Activated naive CD4-positive, alpha-beta T cell (primary cell): ENCODE measurements around the gene SCP2D1.
"Not testable (repeated sequence)": the region's sequence is repeated elsewhere in the genome, so short reads cannot be mapped to it uniquely, and the experiment has no call there.

Experiments used
- DNase-seq, 4 experiments: peaks; one replicate each; lab custom pipeline; 2025; lab: John Stamatoyannopoulos, UW

Gene SCP2D1

GRCh38 chr20:18813483-18813882, at the start of gene SCP2D1:
SCP2D1 (plus strand) TSS chr20:18813783; CDS start chr20:18813816, 33 bp downstream.
- no peak for DNase-seq

- no peak for DNase-seq
Observed at GRCh38 chr20:18767676-18768075, 45.9 kb upstream of the SCP2D1 start.

DNA sequence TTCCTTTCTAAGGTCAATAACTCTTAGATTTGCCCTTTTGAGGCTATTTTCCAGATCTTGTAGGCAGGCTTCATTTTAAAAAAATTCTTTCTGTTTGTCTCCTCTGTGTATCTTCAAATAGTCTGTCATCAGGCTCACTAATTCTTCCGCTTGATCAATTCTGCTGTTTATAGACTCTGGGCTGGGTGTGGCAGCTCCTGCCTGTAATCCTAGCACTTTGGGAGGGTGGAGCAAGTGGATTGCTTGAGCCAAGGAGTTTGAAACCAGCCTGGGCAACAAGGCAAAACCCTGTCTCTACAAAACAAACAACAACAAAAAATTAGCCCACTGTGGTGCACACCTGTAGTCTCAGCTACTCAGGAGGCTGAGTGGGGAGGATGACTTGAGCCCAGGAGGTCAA, 40.0 kb upstream of the SCP2D1 start:
- no peak for DNase-seq

- no peak for DNase-seq
Observed at GRCh38 chr20:18774207-18774606, 39.4 kb upstream of the SCP2D1 start.

- no peak for DNase-seq
Observed at GRCh38 chr20:18775633-18776032, 38.0 kb upstream of the SCP2D1 start.

- DNase-seq, result no peak
Observed at GRCh38 chr20:18778690-18779392, 34.7 kb upstream of the SCP2D1 start.

GRCh38 chr20:18780385-18781130, 33.0 kb upstream of the SCP2D1 start:
- no peak for DNase-seq

GRCh38 chr20:18781509-18781908, 32.1 kb upstream of the SCP2D1 start:
- no peak for DNase-seq

DNA sequence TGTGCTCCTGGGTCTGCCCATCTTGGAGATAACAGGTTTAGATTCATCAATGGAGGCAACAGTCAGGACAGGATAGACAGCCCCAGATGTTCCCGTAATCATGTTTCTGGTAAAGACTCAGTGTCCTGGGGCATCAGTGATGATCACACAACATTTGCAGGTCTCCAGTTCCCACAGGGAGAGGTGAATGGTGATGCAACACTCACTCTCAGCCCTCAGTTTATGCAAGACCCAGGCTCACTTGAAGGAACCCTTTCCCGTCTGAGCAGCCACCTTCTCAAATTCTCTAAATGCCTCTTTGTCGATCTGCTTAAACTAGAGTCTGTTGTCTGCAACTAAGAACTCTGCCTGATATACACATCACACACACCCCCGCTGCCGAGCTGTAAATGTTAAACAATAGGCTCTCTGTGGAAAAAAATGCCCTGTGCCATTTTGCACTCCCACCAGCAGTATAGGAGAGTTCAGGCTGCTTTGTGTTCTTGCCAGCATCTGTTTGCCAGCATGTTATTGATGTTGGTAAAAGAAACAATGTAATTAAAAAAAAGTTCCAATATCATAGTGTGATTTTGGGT, 30.1 kb upstream of the SCP2D1 start:
- DNase-seq, result no peak

DNA sequence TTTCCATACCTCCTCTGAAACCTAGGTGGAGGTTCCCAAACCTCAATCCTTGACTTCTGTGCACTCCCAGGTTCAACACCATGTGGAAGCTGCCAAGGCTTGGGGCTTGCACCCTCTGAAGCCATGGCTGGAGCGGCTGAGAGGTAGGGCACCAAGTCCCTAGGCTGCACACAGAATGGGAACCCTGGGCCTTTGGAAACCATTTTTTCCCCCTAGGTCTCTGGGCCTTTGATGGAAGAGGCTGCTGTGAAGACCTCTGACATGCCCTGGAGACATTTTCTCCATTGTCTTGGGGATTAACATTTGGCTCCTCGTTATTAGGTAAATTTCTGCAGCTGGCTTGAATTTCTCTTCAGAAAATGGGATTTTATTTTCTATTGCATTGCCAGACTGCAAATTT, 26.5 kb upstream of the SCP2D1 start:
- DNase-seq, result not testable (repeated sequence)

DNA sequence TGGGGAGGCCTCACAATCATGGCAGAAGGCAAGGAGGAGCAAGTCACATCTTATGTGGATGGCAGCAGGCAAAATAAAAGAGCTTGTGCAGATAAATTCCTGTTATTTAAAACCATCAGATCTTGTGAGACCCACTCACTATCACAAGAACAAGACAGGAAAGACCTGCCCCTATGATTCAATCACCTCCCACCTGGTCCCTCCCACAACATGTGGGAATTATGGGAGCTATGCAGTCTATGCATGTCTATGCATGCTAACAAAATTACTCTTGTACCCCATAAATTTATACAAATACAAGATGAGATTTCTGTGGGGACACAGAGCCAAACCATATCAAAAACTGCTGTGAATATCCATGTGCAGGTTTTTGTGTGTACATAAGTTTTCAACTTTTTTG, 25.6 kb upstream of the SCP2D1 start:
- no peak for DNase-seq

DNA sequence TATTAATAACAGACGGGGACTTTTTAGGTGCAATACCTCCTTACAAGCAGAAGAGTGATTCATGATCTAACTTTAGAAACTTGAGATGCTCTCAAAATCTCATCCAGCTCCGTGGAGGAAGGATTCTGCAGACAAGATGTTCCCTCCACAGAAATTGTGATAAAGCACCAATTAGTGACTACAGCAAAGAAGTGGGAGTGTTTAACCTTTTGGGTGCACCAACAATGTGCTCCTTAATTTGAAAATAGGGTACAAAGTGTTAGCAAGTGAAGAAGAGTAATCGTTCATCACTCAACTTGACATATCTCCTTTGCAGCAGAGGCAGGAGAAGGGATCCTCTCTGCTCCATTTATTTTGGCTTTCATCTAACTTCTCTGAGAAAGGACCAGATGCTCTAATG, 22.8 kb upstream of the SCP2D1 start:
- DNase-seq, result no peak

- DNase-seq, result peak; percentile 48 to 75 (median 63)
Observed at GRCh38 chr20:18793625-18794427, 19.8 kb upstream of the SCP2D1 start.

GRCh38 chr20:18794428-18794787, 19.2 kb upstream of the SCP2D1 start:
- DNase-seq, result no peak

- no peak for DNase-seq
Observed at GRCh38 chr20:18795366-18795765, 18.2 kb upstream of the SCP2D1 start.

GRCh38 chr20:18796282-18796833, 17.2 kb upstream of the SCP2D1 start:
- DNase-seq, result no peak

- DNase-seq, result no peak
Observed at GRCh38 chr20:18801516-18801915, 12.1 kb upstream of the SCP2D1 start.

DNA sequence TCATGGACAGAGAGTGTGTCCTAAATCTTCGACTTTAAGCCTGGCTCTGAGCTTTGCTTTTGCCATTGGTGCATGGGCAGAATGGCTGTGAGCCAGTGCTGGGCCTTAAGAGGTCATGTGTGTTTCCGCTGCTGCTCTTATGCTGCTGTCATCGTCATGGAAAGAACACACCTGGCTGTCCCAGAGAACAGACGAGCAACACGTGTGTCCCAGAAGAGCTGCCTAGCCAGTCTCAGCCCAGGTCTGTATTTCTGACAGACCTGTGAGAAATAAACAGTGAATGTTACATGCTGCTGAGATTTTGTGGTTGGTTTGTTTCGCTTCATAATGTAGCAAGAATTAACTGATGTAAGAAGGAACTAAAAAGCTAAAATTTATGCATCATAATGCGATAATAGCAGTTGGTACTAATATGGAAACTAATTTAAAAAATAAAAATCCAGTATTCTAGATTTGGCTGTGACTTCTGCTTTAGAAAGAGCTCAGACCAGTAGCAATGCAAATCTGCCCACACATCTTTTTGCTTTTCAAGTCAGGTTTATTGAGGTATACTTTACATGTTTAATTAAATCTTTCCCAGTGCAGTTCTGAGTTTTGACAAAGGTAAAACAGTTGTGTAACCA, 11.5 kb upstream of the SCP2D1 start:
- DNase-seq, result no peak

- DNase-seq, result no peak
Observed at GRCh38 chr20:18805881-18806280, 7.7 kb upstream of the SCP2D1 start.

GRCh38 chr20:18808712-18809111, 4.9 kb upstream of the SCP2D1 start:
- DNase-seq, result no peak

DNA sequence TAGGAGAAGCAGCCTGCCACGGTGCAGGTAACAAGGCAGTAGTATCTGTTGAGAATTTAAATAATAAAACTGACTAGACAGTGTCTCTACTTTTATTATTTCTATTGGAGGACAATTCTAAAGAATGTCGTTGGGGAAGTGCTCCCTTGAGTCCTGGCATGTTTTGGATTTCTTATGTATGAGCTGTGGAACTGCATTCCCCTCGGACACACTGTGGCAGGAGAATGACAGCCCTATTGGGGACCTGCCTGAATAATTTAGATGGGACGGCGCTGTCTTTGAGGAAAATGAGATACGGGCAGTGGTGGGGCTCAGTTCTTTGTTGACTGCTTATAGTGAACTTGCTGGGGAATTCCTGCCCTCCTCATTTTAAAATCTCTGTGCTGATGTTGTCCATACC, 2.4 kb upstream of the SCP2D1 start:
- DNase-seq, result no peak

DNA sequence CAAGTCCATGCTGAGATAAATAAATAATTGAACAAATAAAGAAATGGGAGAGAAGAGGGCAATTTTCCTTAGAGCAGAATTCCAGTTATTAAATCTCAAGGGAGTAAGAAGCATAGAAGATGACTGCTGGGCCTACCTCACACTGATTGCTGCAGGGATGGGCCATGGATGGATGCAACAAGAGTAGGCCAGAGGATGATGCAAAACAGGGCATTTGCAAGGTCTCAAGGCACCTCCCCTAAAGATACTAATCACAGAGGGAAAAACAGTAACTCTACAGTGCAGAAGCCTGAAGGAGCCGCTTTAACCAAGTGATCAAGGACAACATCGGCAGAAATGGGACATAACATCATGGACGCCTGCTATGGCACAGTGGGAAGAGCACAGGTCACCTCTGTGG, 1.7 kb upstream of the SCP2D1 start:
- DNase-seq, result no peak
